AG09309 (cell line): ENCODE results near the gene TECR.

Experiments used
- DNase-seq: peaks from one replicate; pipeline ENCODE4 v3.0.0-alpha.2; 2010; ENCODE audit warnings: low read depth
- H3K4me3 ChIP-seq: 2 replicates; pipeline ENCODE4 v1.5.1; 2011; ENCODE audit warnings: mild to moderate bottlenecking, low read depth, low read length, moderate library complexity; ENCODE audit not compliant: control insufficient read depth
- TF ChIP-seq, protein P1 (sequence below): IDR thresholded peaks from 2 replicates; pipeline ENCODE4 v1.5.1; 2011; ENCODE audit warnings: mild to moderate bottlenecking, low read depth, low read length, inconsistent platforms; ENCODE audit not compliant: insufficient read depth, control insufficient read depth; ENCODE audit errors: missing control alignments

The TECR gene

DNA sequence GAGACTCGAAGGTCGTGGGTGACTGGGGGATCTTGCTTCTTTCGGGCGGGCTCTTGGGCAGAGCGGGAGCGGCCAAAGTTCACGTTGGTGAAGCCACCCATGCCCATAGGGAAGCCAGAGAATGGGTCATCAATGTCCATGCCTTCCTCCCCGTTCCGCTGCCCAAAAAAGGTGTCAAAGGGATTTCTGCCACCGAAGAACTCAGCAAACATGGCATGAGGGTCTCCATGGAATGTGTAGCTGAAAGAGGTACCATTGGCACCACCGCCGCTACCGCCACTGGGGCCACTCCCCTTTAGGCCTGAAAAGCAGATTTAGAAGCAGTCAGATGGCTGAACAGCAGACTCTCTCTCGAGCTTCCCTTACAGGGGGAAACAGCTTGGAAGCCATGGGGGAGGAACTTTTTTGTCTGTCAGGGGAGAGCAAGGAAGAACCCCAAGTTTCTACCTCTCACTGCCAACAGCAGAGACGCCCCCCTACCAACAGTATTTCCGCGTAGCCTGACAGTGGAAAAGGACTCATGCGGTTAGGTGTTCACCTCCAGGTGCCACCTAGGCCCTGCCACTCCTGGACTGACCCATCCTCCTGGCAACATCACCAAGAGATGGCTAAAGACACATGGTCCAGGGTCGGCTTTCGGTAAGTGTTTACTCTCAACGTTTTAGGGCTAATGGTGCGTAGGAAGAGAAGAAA lies 12.5 kb upstream of the TECR start:
- H3K4me3 ChIP-seq, result peak overlapping the region; percentile 92
- TF ChIP-seq, protein P1, sequence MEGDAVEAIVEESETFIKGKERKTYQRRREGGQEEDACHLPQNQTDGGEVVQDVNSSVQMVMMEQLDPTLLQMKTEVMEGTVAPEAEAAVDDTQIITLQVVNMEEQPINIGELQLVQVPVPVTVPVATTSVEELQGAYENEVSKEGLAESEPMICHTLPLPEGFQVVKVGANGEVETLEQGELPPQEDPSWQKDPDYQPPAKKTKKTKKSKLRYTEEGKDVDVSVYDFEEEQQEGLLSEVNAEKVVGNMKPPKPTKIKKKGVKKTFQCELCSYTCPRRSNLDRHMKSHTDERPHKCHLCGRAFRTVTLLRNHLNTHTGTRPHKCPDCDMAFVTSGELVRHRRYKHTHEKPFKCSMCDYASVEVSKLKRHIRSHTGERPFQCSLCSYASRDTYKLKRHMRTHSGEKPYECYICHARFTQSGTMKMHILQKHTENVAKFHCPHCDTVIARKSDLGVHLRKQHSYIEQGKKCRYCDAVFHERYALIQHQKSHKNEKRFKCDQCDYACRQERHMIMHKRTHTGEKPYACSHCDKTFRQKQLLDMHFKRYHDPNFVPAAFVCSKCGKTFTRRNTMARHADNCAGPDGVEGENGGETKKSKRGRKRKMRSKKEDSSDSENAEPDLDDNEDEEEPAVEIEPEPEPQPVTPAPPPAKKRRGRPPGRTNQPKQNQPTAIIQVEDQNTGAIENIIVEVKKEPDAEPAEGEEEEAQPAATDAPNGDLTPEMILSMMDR, result no peak
- no peak for DNase-seq

DNA sequence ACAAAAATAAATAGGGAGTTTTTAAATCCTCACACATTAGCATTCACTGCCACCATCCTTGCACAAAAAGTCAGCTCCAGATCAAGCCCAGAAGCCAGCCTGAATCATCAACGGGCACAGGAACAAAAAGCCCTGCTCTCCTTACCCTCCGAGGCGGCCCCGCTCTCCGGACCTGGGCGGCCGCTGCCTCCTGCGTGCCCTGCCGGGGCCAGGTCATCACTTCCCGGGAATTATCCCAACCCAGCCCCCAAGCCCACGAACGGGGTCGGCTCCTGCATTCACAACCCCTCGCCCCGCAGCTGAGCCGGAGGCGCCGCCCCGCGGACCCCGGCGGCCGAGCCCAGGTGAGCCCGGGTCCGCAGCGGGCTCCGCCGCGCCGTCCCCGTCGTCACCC lies 12.0 kb upstream of the TECR start:
- TF ChIP-seq, protein P1, result no peak
- peak overlapping the region; percentile 92 for H3K4me3 ChIP-seq
- no peak for DNase-seq

DNA sequence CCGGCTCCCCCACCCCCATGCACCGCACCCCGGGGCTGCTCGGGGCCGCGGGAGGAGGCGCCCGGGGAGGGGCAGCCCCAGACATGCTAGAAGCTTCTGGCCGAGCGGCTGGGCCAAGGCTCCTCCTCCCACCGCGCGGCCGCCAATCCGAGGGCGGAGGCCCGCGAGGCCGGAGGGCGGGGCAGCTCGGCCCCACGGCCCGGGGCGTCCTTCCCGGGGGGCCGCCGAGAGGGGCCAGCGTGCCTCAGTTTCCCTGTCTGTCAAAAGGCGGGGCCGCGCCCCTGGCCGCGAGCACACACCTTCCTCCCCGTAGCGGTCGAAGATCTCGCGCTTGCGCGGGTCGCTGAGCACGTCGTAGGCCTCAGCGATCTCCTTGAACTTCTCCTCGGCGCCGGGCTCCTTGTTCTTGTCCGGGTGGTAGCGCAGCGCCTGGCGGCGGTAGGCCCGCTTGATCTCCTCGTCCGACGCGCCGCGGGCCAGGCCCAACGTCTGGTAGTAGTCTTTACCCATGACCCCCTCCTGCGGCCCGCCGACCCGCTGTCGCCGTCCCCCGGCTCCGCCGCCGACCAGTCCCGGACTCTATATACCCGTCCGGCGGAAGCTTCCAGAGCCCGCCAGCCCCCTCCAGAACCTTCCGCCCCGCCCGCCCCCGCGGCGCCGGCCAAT lies 11.4 kb upstream of the TECR start, which contains the start of gene DNAJB1:
DNAJB1 (minus strand) TSS at position 558 of the 666 bp plus-strand sequence; CDS start at position 510, 48 bp downstream.
- no peak for DNase-seq
- peak within 1 kb of the TSS; percentile 92 for H3K4me3 ChIP-seq
- TF ChIP-seq, protein P1, result no peak

DNA sequence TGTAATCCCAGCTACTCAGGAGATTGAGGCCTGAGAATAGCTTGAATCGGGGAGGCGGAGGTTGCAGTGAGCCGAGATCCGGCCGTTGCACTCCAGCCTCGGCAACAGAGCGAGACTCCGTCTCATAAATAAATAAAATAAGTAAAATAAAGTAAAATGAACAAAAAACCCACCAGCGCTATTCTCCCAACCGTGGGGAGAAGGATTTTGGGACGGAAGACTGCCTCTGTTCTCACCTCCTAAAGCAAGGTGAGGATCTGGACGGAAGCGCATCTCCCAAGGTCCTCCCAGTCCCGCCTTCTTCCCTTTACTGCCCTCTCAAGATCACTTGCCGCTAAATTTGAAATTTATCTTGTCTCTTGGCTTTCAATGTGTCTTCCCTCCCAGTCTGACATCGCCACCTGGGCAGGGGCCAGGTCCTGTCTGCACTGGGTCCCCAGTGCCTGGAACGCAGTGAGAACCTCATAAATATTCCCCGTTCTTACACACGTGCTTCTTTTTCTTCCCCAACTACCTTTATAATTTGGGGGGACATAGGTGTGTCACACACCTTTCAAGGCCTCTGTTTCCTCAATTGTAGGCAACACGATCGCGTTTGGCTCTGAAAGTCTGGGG lies 10.0 kb upstream of the TECR start:
- no peak for DNase-seq
- TF ChIP-seq, protein P1, result no peak
- no peak overlapping the region for H3K4me3 ChIP-seq

DNA sequence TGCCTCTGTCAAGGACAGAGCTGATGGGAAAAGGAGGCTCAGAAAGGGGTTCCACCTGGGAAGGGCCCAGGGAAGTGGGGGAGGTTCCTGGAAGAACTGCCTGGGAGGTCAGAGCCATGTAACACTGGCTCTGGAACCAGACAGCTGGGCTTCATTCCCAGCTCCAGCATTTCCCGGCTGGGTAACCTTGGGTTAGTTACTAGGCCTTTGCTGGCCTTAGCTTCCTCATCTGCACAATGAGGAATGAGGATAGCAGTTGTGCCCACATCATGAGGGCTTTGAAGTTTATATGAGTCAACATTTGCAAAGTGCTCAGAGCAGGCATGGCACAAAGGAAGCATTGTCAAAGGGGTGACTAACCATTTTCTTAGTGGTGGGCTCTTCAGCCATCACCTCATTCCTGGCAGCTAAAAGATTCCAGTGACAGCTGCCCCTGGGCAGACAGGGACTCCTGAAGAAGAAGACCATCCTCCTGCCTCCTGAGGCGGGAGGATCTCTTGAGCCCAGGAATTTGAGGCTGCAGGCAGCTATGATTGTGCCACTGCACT lies 9.5 kb upstream of the TECR start:
- H3K4me3 ChIP-seq, result no peak overlapping the region
- no peak for DNase-seq
- TF ChIP-seq, protein P1, result no peak

DNA sequence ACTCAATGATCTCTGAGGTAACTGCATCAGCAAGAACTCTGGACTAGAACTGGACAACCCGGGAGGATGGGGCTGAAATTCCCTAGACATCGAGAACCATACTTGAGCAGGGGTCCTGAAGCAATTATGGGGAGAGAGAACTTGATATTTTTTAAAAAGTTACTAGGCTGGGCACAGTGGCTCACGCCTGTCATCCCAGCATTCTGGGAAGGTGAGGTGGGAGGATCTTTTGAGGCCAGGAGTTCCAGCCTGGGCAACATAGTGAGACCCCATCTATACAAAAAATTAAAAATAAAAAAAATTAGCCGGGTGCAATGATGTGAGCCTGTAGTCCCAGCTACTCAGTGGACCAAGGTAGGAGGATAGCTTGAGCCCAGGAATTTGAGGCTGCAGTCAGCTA lies 8.9 kb upstream of the TECR start:
- DNase-seq, result no peak
- TF ChIP-seq, protein P1, result no peak
- H3K4me3 ChIP-seq, result no peak overlapping the region
